K562 (cell line): ENCODE measurements around the gene NUAK1. TPM values are rescaled to one million over a fixed set of nuclear protein-coding genes. Genes with fewer than 3 reads are reported as not detected.

ENCODE experiments used
- ATAC-seq: fragments of 200-7000 bp; cut with Tn5 transposase; 3 replicates; pipeline ENCODE4 v1.9.1; 2020; ENCODE audit warnings: moderate library complexity
- BruUV-seq: library from RNA; stranded (reverse); fragments of 400-500 nt; replicated peaks from 2 replicates; lab custom pipeline; 2021; lab: Mats Ljungman, UMichigan
- CTCF ChIA-PET: fragments of 300-600 bp; formaldehyde crosslinking; extraction: SDS; loops from one replicate; lab custom pipeline; 2021; ENCODE audit warnings: low intra/inter-chr PET ratio; lab: Yijun Ruan, JAX
- POLR2A ChIA-PET: fragments of 300-600, 350-650 bp; sonication (Branson Sonifier 250); formaldehyde crosslinking; extraction: SDS; loops from one replicate; lab custom pipeline; 2021; ENCODE audit warnings: antibody characterized with exemption, inconsistent platforms; lab: Yijun Ruan, JAX
- DNase-seq, 4 experiments: peaks; one replicate each; pipeline versions ENCODE4 v3.0.0 to v3.0.0-alpha.2; 2011 to 2018; ENCODE audit warnings: low spot score in 3 of 4, mixed read lengths in 3 of 4; ENCODE audit errors: extremely low read depth in 1 of 4
- FAIRE-seq: peaks from 2 replicates; lab custom pipeline; 2011; peaks lifted over from hg19 to GRCh38; lab: Jason Lieb, UNC
- H2AFZ ChIP-seq: 2 replicates; pipeline ENCODE4 v1.6.0; 2011; ENCODE audit warnings: low read depth, low read length, control low read depth, inconsistent platforms
- H3K27ac ChIP-seq: fragments of 200-600 bp; 3 replicates; pipeline ENCODE4 v1.8.0; 2011; ENCODE audit warnings: low read depth, mild to moderate bottlenecking, control low read depth, inconsistent platforms, low read length, moderate library complexity, mixed read lengths; ENCODE audit errors: extremely low read depth
- H3K27me3 ChIP-seq, 2 experiments: fragments of 300-600 bp in 1 of 2; 2 replicates in 1 of 2; 3 replicates in 1 of 2; pipeline versions ENCODE4 v1.6.0 to v1.8.0; 2011; ENCODE audit warnings: inconsistent platforms in 2 of 2, low read length in 2 of 2, mild to moderate bottlenecking in 1 of 2, mixed read lengths in 1 of 2, moderate library complexity in 1 of 2; ENCODE audit not compliant: control insufficient read depth in 2 of 2, insufficient read depth in 2 of 2
- H3K36me3 ChIP-seq: fragments of 300-600 bp; 3 replicates; pipeline ENCODE4 v1.8.0; 2011; ENCODE audit warnings: mild to moderate bottlenecking, low read length, inconsistent platforms; ENCODE audit not compliant: control insufficient read depth, insufficient read depth
- H3K4me1 ChIP-seq, 2 experiments: fragments of 200-600 bp in 1 of 2; replicated peaks in 1 of 2; 2 replicates in 1 of 2; 3 replicates in 1 of 2; pipeline versions ENCODE4 v1.5.1 to v1.8.0; 2011; ENCODE audit warnings: inconsistent platforms in 2 of 2, low read length in 2 of 2, mild to moderate bottlenecking in 1 of 2, mixed read lengths in 1 of 2, moderate library complexity in 1 of 2; ENCODE audit not compliant: control insufficient read depth in 2 of 2, insufficient read depth in 2 of 2
- H3K4me2 ChIP-seq: 2 replicates; pipeline ENCODE4 v1.6.1; 2011; ENCODE audit warnings: low read length, control low read depth, inconsistent platforms, mixed read lengths; ENCODE audit not compliant: insufficient read depth
- H3K4me3 ChIP-seq: fragments of 200-600 bp; sonication (generic), shearing (Covaris generic); 2 replicates; pipeline ENCODE4 v1.5.1; 2016; ENCODE audit warnings: control low read depth, inconsistent platforms
- H3K79me2 ChIP-seq: fragments of 200-600 bp; 3 replicates; pipeline ENCODE4 v1.8.0; 2011; ENCODE audit warnings: low read length, inconsistent platforms; ENCODE audit not compliant: control insufficient read depth, insufficient read depth
- H3K9ac ChIP-seq, 2 experiments: 2 replicates each; pipeline versions ENCODE4 v1.6.0 to v1.6.1; 2011; ENCODE audit warnings: low read depth in 2 of 2, low read length in 2 of 2, control low read depth in 1 of 2, inconsistent platforms in 1 of 2, mild to moderate bottlenecking in 1 of 2, mixed read lengths in 1 of 2; ENCODE audit not compliant: insufficient read depth in 1 of 2
- H3K9me1 ChIP-seq: one replicate; pipeline ENCODE4 v1.6.0; 2011; ENCODE audit warnings: inconsistent platforms, mild to moderate bottlenecking, low read length, moderate library complexity; ENCODE audit not compliant: control insufficient read depth, insufficient read depth
- H3K9me3 ChIP-seq: replicated peaks from 2 replicates; pipeline ENCODE4 v1.5.1; 2011; ENCODE audit warnings: low read depth, low read length, inconsistent platforms; ENCODE audit not compliant: control insufficient read depth, insufficient read depth
- H4K20me1 ChIP-seq: replicated peaks from 2 replicates; pipeline ENCODE4 v1.6.1; 2011; ENCODE audit warnings: low read length, inconsistent platforms, mixed read lengths; ENCODE audit not compliant: control insufficient read depth, insufficient read depth
- ATF7 ChIP-seq: fragments of 450-650 bp; IDR thresholded peaks from 2 replicates; pipeline ENCODE4 v1.7.1; 2014; ENCODE audit warnings: mild to moderate bottlenecking, moderate library complexity
- E4F1 ChIP-seq: fragments of 250-450 bp; sonication (Bioruptor Pico); IDR thresholded peaks from 2 replicates; pipeline ENCODE4 v1.5.0; 2021; ENCODE audit warnings: mild to moderate bottlenecking, borderline replicate concordance
- ETS2 ChIP-seq: IDR thresholded peaks from 2 replicates; pipeline ENCODE4 v1.6.1; 2016; ENCODE audit warnings: borderline replicate concordance, missing genetic modification characterization, mild to moderate bottlenecking, moderate library complexity, missing compliant biosample characterization; ENCODE audit not compliant: poor library complexity, severe bottlenecking
- KLF1 ChIP-seq: fragments of 450-650 bp; IDR thresholded peaks from 2 replicates; pipeline ENCODE4 v1.6.1; 2016; ENCODE audit warnings: missing genetic modification characterization, missing compliant biosample characterization
- KLF16 ChIP-seq: IDR thresholded peaks from 2 replicates; pipeline ENCODE4 v1.6.1; 2016; ENCODE audit warnings: antibody characterized with exemption
- MAZ ChIP-seq, 2 experiments: fragments of 450-650 bp in 1 of 2; sonication (generic) in 1 of 2; formaldehyde crosslinking; IDR thresholded peaks in 1 of 2; conservative IDR thresholded peaks in 1 of 2; 2 replicates each; pipeline versions ENCODE4 v1.4.0 to v1.5.0; 2020; ENCODE audit warnings: mild to moderate bottlenecking in 1 of 2, missing genetic modification reagents in 1 of 2
- MXI1 ChIP-seq: IDR thresholded peaks from 2 replicates; pipeline ENCODE4 v1.6.1; 2011; ENCODE audit warnings: low read depth, mild to moderate bottlenecking, improper control_type of control experiment, low read length
- POLR2A ChIP-seq: fragments of 450-650 bp; conservative IDR thresholded peaks from 2 replicates; pipeline ENCODE4 v1.6.1; 2016
- YBX1 ChIP-seq: fragments of 450-650 bp; IDR thresholded peaks from 2 replicates; pipeline ENCODE4 v1.7.1; 2016; ENCODE audit warnings: mild to moderate bottlenecking
- ZBED1 ChIP-seq: IDR thresholded peaks from 2 replicates; pipeline ENCODE4 v1.6.1; 2014
- ZEB2 ChIP-seq: fragments of 450-650 bp; IDR thresholded peaks from 2 replicates; pipeline ENCODE4 v1.6.1; 2016
- ZNF780A ChIP-seq: fragments of 250-450 bp; sonication (Bioruptor Pico); IDR thresholded peaks from 2 replicates; pipeline ENCODE4 v1.5.0; 2021; ENCODE audit warnings: mild to moderate bottlenecking
- WGBS: fragments of 100-300 bp; shearing (Covaris generic); methylation state at CpG from one replicate; pipeline ENCODE4 v1.1.6; 2016; ENCODE audit warnings: low coverage, mixed read lengths; ENCODE audit not compliant: insufficient coverage; ENCODE audit errors: missing lambda C conversion rate; 5-methylcytosine and 5-hydroxymethylcytosine counted together
- in situ Hi-C: fragments of 300-500 bp; cut with MboI; formaldehyde crosslinking; loops from 4 replicates; pipeline ENCODE4 v1.15.0; 2018; ENCODE audit warnings: inconsistent platforms, mixed read lengths
- intact Hi-C: fragments of 100-400 bp; cut with micrococcal nuclease; formaldehyde crosslinking; loops from 2 replicates; pipeline ENCODE4 v1.14.2; 2022
- polyA plus RNA-seq, 8 experiments: library from polyadenylated mRNA; depleted of rRNA in 4 of 8; stranded (reverse) in 5 of 8; unstranded in 3 of 8; fragments of >200 nt; fragmentation: Nextera tagmentation in 2 of 8; fragmentation: Illumina TruSeq in 1 of 8; extraction: Ambion mirVana in 2 of 8; extraction: Trizol in 1 of 8; gene quantifications; 2 replicates each; pipeline versions ENCODE4 v1.2.1 to v1.2.3, GENCODE V29; 2011 to 2014; ENCODE audit warnings: inconsistent platforms in 1 of 8, missing spikeins in 1 of 8
- total RNA-seq, 7 experiments: library from RNA; depleted of rRNA in 6 of 7; stranded (reverse); fragments of >200 nt in 6 of 7; fragmentation: Illumina TruSeq in 2 of 7; extraction: Trizol in 2 of 7; gene quantifications; 2 replicates each; pipeline versions ENCODE4 v1.2.1 to v1.2.3, GENCODE V29; 2011 to 2021; ENCODE audit warnings: low replicate concordance in 1 of 7
- TF ChIP-seq, protein P1 (sequence below), 3 experiments: fragments of 200-800 bp in 1 of 3; fragments of 250-450 bp in 1 of 3; fragments of 450-650 bp in 1 of 3; sonication (Bioruptor Pico) in 1 of 3; sonication (Bioruptor generic) in 1 of 3; formaldehyde crosslinking in 1 of 3; IDR thresholded peaks; 2 replicates each; pipeline versions ENCODE4 v1.6.1 to v1.8.0; 2016 to 2022; ENCODE audit warnings: mild to moderate bottlenecking in 2 of 3, missing genetic modification characterization in 2 of 3, missing compliant biosample characterization in 1 of 3, moderate library complexity in 1 of 3

Gene NUAK1
- total and polyA plus RNA-seq, 9 of the 15 experiments (the other 6 are each of a cell fraction or from before 2014, with no cell fraction given) = 0.02 TPM; not detected in 8

- in situ Hi-C loops = no loop called here
- H3K27ac ChIP-seq = no peak overlapping the region
- WGBS = 0% methylated on average over 6 of the region's 6 CpGs
- FAIRE-seq (no peak), DNase-seq (no peak), ATAC-seq (no peak)
- no peak overlapping the region for H3K4me3 ChIP-seq
- no peaks in the 10 kb centered on the region for H3K36me3 ChIP-seq
- CTCF ChIA-PET = no interaction called here
- H2AFZ ChIP-seq = no peak overlapping the region
- H3K4me1 ChIP-seq = no peaks in the 10 kb centered on the region; a peak in 1 of 5 replicates
- no peak overlapping the region for H3K9ac ChIP-seq
- no TSS peak for BruUV-seq
- POLR2A ChIA-PET = interaction anchor here (0.6 kb wide), 1 partner anchor 70 kb away, joined by 3 read pairs; no protein-coding TSS in a partner anchor
- H3K9me3 ChIP-seq = no peaks in the 10 kb centered on the region
- H3K9me1 ChIP-seq = no peaks in the 10 kb centered on the region
- no peaks in the 10 kb centered on the region for H3K79me2 ChIP-seq
- intact Hi-C loops = no loop called here
- H3K27me3 ChIP-seq = peaks cover 0 to 16% of the 10 kb centered on the region in 2 experiments; a peak in 2 of 5 replicates
- 0 out of 2 replicates have a peak, but pooled peaks cover 3% of the 10 kb centered on the region for H4K20me1 ChIP-seq
- H3K4me2 ChIP-seq = no peak overlapping the region
- TF ChIP-seq POLR2A (no peak), KLF1 (tag) (no peak), MAZ (CRISPR knock-in tag; conservative IDR thresholded peaks at IDR 0.05 in 1 of 2, IDR thresholded peaks at IDR 0.05 in 1 of 2) (no peak), MXI1 (no peak), ZEB2 (no peak), ETS2 (tag) (no peak), YBX1 (no peak), KLF16 (no peak), E4F1 (CRISPR knock-in tag) (no peak), ZNF780A (no peak), ZBED1 (no peak), ATF7 (no peak)
- TF ChIP-seq, protein P1, sequence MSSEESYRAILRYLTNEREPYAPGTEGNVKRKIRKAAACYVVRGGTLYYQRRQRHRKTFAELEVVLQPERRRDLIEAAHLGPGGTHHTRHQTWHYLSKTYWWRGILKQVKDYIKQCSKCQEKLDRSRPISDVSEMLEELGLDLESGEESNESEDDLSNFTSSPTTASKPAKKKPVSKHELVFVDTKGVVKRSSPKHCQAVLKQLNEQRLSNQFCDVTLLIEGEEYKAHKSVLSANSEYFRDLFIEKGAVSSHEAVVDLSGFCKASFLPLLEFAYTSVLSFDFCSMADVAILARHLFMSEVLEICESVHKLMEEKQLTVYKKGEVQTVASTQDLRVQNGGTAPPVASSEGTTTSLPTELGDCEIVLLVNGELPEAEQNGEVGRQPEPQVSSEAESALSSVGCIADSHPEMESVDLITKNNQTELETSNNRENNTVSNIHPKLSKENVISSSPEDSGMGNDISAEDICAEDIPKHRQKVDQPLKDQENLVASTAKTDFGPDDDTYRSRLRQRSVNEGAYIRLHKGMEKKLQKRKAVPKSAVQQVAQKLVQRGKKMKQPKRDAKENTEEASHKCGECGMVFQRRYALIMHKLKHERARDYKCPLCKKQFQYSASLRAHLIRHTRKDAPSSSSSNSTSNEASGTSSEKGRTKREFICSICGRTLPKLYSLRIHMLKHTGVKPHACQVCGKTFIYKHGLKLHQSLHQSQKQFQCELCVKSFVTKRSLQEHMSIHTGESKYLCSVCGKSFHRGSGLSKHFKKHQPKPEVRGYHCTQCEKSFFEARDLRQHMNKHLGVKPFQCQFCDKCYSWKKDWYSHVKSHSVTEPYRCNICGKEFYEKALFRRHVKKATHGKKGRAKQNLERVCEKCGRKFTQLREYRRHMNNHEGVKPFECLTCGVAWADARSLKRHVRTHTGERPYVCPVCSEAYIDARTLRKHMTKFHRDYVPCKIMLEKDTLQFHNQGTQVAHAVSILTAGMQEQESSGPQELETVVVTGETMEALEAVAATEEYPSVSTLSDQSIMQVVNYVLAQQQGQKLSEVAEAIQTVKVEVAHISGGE (CRISPR knock-in tag; IDR thresholded peaks at IDR 0.05) = no peak
Measured at GRCh38 chr12:106187155-106187789, 48.5 kb upstream of the NUAK1 start.
